Mononuclear cell (primary cell): ENCODE measurements around the gene OXNAD1. TPM values are rescaled to one million over a fixed set of nuclear protein-coding genes. Genes with fewer than 3 reads are reported as not detected.
"Not testable (repeated sequence)": the region's sequence is repeated elsewhere in the genome, so short reads cannot be mapped to it uniquely, and the experiment has no call there.

ENCODE experiments used
- H3K27me3 ChIP-seq: 2 replicates; pipeline ENCODE4 v1.6.0; 2011; ENCODE audit warnings: low read length, control low read depth; ENCODE audit not compliant: insufficient read depth
- H3K4me1 ChIP-seq: 2 replicates; pipeline ENCODE4 v1.5.1; 2011; ENCODE audit warnings: mild to moderate bottlenecking, low read length, control low read depth; ENCODE audit not compliant: insufficient read depth
- H3K4me3 ChIP-seq: 2 replicates; pipeline ENCODE4 v1.5.1; 2011; ENCODE audit warnings: mild to moderate bottlenecking, low read length, moderate library complexity
- H3K9me3 ChIP-seq: 2 replicates; pipeline ENCODE4 v1.5.1; 2011; ENCODE audit warnings: low read depth, mild to moderate bottlenecking, control low read depth, low read length
- total RNA-seq: library from RNA; depleted of rRNA; stranded (reverse); fragments of >200 nt; gene quantifications from one replicate; pipeline ENCODE4 v1.2.3, GENCODE V29; 2012

The OXNAD1 gene
- total RNA-seq, 1 donor = 139 TPM

GRCh38 chr3:16300881-16301359 lies 35.9 kb downstream of the OXNAD1 start:
- Histone ChIP-seq H3K4me3 (peak overlapping the region; percentile 10), H3K4me1 (peaks cover 58% of the 10 kb centered on the region), H3K9me3 (no peaks in the 10 kb centered on the region), H3K27me3 (no peaks in the 10 kb centered on the region)

GRCh38 chr3:16301507-16301906 lies 36.5 kb downstream of the OXNAD1 start:
- peaks cover 56% of the 10 kb centered on the region for H3K4me1 ChIP-seq
- H3K27me3 ChIP-seq = no peaks in the 10 kb centered on the region
- no peaks in the 10 kb centered on the region for H3K9me3 ChIP-seq
- peak overlapping the region; percentile 10 for H3K4me3 ChIP-seq

GRCh38 chr3:16302082-16302631 lies 37.1 kb downstream of the OXNAD1 start:
- no peaks in the 10 kb centered on the region for H3K27me3 ChIP-seq
- peak overlapping the region; percentile 4 for H3K4me3 ChIP-seq
- no peaks in the 10 kb centered on the region for H3K9me3 ChIP-seq
- peaks cover 56% of the 10 kb centered on the region for H3K4me1 ChIP-seq

GRCh38 chr3:16303037-16303575 lies 38.1 kb downstream of the OXNAD1 start:
- Histone ChIP-seq H3K27me3 (no peaks in the 10 kb centered on the region), H3K4me3 (no peak overlapping the region), H3K4me1 (peaks cover 55% of the 10 kb centered on the region), H3K9me3 (no peaks in the 10 kb centered on the region)

DNA sequence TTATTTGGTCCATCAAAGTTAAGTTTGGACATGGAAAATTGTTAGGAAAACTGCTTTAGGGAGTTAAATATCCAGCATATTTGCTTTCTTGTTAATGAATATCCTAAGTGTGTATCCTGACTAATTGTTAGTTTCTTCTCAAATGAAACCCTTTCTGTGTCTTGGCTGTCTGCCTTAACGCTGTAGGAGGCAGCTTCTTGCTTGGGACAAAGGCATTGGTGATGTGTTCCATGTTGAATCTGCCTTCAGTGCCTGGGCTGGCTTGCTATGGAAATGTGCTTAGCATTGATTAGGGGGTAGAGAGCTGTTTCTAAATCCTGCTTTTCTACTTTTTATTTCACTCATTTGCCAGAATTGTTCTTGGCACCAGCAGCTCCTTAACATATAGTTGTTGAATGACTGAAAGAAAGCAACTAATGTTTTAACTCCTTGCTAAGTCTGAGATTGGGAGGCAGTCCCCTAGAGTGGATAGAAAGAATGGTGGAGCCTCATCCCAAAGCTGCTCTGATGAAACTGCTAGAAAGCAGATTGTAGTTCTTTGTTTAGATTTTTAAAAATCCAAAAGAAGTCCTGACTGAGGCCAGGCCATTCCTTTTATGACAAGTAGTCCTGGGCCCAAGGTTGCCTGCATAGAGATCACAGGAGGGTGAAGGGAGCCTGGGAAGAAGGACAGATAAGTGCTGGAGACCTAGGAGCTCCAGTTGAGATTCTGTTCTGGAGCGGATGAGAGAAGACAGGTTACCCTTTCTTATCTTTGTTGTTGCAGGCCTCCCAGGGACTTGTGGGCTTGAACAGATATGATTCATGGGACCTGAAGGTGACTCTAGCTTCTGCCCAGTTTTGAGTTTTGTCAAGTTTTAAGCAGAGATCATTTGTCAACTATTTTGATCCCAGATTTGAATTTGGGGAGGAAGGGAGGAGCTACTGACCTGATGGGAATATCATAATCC lies 39.3 kb downstream of the OXNAD1 start:
- peaks cover 53% of the 10 kb centered on the region for H3K4me1 ChIP-seq
- H3K27me3 ChIP-seq = no peaks in the 10 kb centered on the region
- no peaks in the 10 kb centered on the region for H3K9me3 ChIP-seq
- no peak overlapping the region for H3K4me3 ChIP-seq

DNA sequence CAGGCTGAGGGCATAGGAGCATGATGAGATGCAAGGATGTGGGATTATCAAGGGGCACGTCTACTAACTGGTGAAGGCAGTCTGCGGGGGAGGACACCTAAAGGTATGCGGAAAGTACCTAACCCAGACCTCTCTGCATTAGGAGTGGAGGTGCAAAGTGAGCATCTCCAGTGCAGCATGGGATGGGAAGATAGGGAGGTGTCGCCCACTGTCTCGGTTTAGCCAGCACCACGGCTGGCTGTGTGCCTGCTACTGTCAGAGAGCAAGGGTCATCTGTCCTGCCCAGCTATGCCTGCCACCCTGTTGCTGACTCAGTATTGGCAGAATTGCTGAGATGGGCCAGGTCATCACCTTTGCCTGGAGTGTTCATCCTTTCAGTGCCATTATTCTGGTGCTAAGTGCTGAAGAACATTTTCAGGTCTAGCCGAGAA lies 40.1 kb downstream of the OXNAD1 start:
- H3K4me1 ChIP-seq = peaks cover 51% of the 10 kb centered on the region
- no peaks in the 10 kb centered on the region for H3K9me3 ChIP-seq
- H3K4me3 ChIP-seq = no peak overlapping the region
- no peaks in the 10 kb centered on the region for H3K27me3 ChIP-seq

DNA sequence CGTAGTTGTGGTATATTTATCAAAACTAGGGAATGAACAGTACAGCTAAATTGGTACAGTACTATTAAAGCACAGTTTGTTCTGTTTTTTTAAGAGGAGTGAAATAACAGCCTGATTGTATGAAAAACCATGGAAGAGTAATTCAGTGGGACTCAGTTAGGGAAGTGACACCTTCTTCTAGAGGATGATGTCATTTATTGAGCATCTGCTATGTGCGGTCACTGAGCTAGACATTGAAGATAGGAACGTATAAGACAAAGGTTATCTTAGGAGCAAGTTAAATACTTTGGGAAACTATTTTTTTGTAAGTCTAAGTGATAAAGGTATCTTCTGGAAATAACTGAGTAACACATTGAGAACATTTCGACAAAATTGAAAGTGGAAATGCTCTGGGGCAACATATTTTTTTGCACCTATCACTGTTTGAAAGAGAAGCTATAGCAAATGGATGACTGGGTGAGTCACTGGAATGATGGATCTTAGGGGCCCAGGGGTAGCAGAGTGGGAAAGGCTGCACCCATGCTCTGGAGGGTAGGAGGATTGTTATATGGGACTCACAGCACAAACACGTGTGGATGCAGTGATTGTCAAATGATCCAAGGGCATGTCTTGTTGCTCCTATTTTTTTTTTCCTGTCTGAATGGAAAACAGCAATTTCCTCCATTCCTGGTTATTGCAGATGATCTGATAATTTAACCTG lies 43.0 kb downstream of the OXNAD1 start:
- Histone ChIP-seq H3K4me1 (peaks cover 48% of the 10 kb centered on the region), H3K4me3 (no peak overlapping the region), H3K27me3 (no peaks in the 10 kb centered on the region), H3K9me3 (no peaks in the 10 kb centered on the region)

DNA sequence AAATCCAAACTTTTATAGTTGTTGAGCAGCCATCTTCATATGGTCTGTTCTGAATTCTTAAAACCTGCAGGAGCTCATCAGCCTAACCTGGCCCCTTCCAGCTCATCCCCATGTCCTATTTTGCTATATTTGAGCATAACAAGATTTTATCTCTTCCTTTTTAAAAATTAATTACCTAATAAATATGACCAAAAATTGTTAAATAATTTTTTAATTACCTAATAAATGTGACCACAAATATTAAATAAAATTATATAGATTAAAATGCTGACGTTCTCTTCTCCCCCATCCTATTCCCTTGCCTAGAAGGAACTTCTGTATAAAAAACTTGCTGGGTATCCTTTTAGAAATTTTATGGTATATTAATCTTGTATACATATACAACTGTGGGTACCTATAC lies 43.7 kb downstream of the OXNAD1 start:
- H3K4me3 ChIP-seq = no peak overlapping the region
- H3K4me1 ChIP-seq = peaks cover 51% of the 10 kb centered on the region
- no peaks in the 10 kb centered on the region for H3K27me3 ChIP-seq
- no peaks in the 10 kb centered on the region for H3K9me3 ChIP-seq

DNA sequence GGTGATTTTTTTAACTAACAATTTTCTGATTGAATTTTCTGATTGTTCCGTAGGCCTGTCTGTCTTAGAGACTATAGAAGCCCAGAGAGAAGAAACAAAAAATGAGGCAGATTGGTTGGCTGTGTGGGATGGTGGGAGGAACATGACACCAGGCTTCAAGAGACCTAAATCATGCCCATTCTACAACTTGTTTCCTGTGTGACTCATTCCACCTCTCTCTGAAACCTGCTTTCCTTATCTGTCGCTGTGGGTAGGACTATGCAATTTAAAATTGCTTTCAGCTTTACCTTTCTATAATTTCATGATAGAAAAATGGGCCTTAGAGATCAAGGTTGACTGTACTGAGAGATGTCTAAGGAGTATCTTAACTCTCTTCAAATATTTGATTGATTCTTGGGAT lies 44.5 kb downstream of the OXNAD1 start:
- H3K4me1 ChIP-seq = peaks cover 56% of the 10 kb centered on the region
- H3K4me3 ChIP-seq = no peak overlapping the region
- no peaks in the 10 kb centered on the region for H3K27me3 ChIP-seq
- H3K9me3 ChIP-seq = no peaks in the 10 kb centered on the region

GRCh38 chr3:16310486-16310885 lies 45.5 kb downstream of the OXNAD1 start:
- peaks cover 48% of the 10 kb centered on the region for H3K4me1 ChIP-seq

DNA sequence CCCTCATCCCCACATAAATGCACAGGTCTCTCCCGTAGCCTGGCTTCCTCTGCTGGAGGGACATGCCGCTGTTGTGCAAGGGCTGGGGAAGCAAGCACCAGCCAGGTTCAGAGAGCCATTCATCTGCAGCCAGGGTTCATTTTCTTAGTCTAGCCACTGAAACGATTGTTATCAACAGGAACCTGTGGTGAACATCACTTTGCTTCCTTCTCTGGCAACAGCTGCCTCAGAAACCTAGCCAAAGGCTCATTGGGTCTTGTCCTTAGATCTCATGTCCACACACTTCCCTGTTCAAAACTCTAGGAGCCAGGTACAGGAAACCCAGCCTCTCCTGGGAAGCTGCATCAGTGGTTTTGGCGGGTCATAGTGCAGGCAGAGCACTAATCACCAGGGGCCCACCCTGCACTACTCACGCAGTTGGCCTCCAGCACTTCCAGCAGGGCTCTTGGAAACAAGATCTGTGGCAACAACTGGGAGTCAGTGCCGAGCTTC lies 47.0 kb downstream of the OXNAD1 start:
- Histone ChIP-seq H3K9me3 (no peaks in the 10 kb centered on the region), H3K27me3 (no peaks in the 10 kb centered on the region), H3K4me3 (no peak overlapping the region), H3K4me1 (peaks cover 63% of the 10 kb centered on the region)

More at GRCh38 chr3:16310486-16310885, 45.5 kb downstream of the OXNAD1 start:
- H3K9me3 ChIP-seq, H3K4me3 ChIP-seq, H3K27me3 ChIP-seq: not testable (repeated sequence)

DNA sequence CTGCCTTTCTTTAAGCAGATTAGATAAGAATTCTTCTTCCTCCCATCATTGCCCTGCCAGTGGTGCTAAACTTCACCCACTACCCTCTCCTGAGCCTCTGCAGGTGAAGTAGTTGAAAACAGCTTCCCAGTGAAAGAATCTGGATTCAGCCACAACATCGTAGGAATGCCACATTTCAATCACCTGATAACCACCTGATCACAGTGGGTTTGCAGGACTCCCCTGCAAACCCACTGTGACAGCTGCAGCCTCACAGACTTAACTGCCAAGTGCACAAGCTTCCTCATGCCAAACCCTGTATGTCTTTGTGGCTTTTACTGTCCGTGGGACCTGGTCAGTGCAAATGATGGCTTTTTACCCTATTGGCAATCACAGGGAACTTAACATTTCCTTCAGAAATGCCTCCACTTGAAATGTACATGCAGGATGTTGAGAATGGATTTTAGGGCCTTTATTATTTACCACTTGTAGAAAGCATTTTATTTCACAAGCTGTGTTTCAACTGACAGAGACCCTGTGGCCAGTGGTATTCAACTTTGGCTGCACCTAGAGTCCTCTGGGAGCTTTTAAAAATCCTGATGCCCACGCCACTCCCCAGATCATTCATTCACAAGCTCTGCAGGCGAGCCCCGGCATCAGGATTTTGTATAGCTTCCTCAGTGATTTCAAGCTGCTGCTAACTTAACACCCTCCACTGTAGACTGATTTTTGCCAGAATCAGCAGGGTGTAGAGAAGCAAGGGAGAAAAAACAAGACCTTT lies 49.1 kb downstream of the OXNAD1 start:
- Histone ChIP-seq H3K4me3 (no peak overlapping the region), H3K27me3 (no peaks in the 10 kb centered on the region), H3K9me3 (no peaks in the 10 kb centered on the region), H3K4me1 (peaks cover 80% of the 10 kb centered on the region)

GRCh38 chr3:16315623-16316022 lies 50.6 kb downstream of the OXNAD1 start:
- Histone ChIP-seq H3K4me3 (no peak overlapping the region), H3K9me3 (no peaks in the 10 kb centered on the region), H3K4me1 (peaks cover 80% of the 10 kb centered on the region), H3K27me3 (no peaks in the 10 kb centered on the region)

DNA sequence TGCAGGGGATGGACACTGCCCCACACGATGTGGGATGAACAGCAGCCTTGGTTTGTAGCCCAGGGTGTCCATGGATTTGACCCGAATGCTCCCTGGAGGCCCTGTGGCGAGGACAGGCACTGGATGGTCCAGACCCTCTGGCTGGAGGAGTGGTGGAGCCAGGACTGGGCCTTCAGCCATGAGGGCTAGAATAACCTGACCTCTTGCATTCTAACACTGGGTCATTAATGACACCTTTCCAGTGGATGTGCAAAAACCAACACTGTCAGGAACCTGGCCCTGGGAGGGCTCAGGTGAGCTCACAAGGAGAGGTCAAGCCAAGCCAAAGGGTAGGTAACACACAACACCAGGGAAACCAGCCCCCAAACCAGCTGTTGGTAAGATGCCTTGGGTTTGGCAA lies 51.4 kb downstream of the OXNAD1 start:
- no peaks in the 10 kb centered on the region for H3K27me3 ChIP-seq
- H3K9me3 ChIP-seq = no peaks in the 10 kb centered on the region
- H3K4me3 ChIP-seq = no peak overlapping the region
- peaks cover 76% of the 10 kb centered on the region for H3K4me1 ChIP-seq
